ENCODE measurements around the gene GNAS-AS1.

Gene GNAS-AS1

GRCh38 chr20:58777657-58778056 is 73.0 kb downstream of the GNAS-AS1 start:
- TF ChIP-seq, protein P1, sequence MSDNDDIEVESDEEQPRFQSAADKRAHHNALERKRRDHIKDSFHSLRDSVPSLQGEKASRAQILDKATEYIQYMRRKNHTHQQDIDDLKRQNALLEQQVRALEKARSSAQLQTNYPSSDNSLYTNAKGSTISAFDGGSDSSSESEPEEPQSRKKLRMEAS (IDR thresholded peaks at IDR 0.05; ENCODE audit: low read depth, low read length) = no peak
- TF ChIP-seq, protein P2, sequence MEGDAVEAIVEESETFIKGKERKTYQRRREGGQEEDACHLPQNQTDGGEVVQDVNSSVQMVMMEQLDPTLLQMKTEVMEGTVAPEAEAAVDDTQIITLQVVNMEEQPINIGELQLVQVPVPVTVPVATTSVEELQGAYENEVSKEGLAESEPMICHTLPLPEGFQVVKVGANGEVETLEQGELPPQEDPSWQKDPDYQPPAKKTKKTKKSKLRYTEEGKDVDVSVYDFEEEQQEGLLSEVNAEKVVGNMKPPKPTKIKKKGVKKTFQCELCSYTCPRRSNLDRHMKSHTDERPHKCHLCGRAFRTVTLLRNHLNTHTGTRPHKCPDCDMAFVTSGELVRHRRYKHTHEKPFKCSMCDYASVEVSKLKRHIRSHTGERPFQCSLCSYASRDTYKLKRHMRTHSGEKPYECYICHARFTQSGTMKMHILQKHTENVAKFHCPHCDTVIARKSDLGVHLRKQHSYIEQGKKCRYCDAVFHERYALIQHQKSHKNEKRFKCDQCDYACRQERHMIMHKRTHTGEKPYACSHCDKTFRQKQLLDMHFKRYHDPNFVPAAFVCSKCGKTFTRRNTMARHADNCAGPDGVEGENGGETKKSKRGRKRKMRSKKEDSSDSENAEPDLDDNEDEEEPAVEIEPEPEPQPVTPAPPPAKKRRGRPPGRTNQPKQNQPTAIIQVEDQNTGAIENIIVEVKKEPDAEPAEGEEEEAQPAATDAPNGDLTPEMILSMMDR (IDR thresholded peaks at IDR 0.05; ENCODE audit: low read depth, low read length) = no peak
- no peak for TF ChIP-seq POLR2A (IDR thresholded peaks at IDR 0.05; ENCODE audit: extremely low read depth, insufficient read length)
- no peak for TF ChIP-seq MYC (IDR thresholded peaks at IDR 0.05; ENCODE audit: low read depth, low read length)
- no peak for DNase-seq (ENCODE audit: low read depth)
- no peak overlapping the region for H3K4me3 ChIP-seq (ENCODE audit: low read depth, low read length)

DNA sequence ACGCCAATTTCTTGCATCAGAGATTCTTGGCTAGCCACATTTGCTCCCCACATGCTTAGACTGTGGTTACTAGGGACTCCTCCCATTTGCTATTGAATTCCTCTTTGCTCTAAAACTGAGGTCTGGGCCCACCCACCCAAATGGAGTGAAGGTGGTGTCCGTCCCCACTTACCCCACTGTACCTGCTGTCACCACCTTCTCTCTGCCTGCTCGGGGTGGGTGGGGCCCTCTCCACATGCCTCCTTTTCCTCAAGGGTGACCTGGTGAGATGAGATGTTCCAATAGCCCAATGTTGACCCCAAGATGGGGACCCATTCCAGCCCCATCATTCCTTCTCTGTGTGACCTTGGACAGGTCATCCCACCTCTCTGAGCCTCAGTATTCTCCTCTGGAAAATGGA is 74.6 kb downstream of the GNAS-AS1 start:
- no peak for DNase-seq (ENCODE audit: low read depth)
- H3K4me3 ChIP-seq (ENCODE audit: low read depth, low read length) = no peak overlapping the region
- TF ChIP-seq, protein P1 (IDR thresholded peaks at IDR 0.05; ENCODE audit: low read depth, low read length) = no peak
- TF ChIP-seq POLR2A (IDR thresholded peaks at IDR 0.05; ENCODE audit: extremely low read depth, insufficient read length) = no peak
- TF ChIP-seq, protein P2 (IDR thresholded peaks at IDR 0.05; ENCODE audit: low read depth, low read length) = no peak

DNA sequence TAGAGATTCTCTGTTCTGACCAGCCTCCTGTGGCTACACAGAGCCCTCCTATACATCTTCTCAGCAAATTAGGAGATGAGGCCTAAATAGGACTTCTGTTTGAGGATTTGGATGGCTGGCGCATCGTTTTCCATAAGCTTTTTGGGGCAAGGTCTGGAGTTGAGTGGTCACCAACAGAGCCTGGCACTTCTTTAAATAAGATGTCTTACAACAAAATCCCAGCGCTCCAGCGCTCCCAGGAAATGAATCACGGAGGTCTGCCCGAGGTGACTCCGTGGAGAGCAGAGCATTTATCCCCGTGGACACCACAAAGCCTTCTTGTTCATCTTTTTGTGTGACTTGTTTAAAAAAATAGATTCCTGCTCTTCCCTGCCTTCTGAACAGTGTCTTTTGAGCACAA is 75.3 kb downstream of the GNAS-AS1 start:
- H3K4me3 ChIP-seq (ENCODE audit: low read depth, low read length) = no peak overlapping the region
- TF ChIP-seq, protein P2 (IDR thresholded peaks at IDR 0.05; ENCODE audit: low read depth, low read length) = no peak
- TF ChIP-seq, protein P1 (IDR thresholded peaks at IDR 0.05; ENCODE audit: low read depth, low read length) = no peak
- no peak for DNase-seq (ENCODE audit: low read depth)

GRCh38 chr20:58774667-58775263 is 75.9 kb downstream of the GNAS-AS1 start:
- no peak for DNase-seq (ENCODE audit: low read depth)
- TF ChIP-seq MYC (IDR thresholded peaks at IDR 0.05; ENCODE audit: low read depth, low read length) = no peak
- no peak for TF ChIP-seq POLR2A (IDR thresholded peaks at IDR 0.05; ENCODE audit: extremely low read depth, insufficient read length)
- TF ChIP-seq, protein P2 (IDR thresholded peaks at IDR 0.05; ENCODE audit: low read depth, low read length) = no peak
- TF ChIP-seq, protein P1 (IDR thresholded peaks at IDR 0.05; ENCODE audit: low read depth, low read length) = no peak
- H3K4me3 ChIP-seq (ENCODE audit: low read depth, low read length) = no peak overlapping the region

- H3K4me3 ChIP-seq (ENCODE audit: low read depth, low read length) = no peak overlapping the region
- no peak for DNase-seq (ENCODE audit: low read depth)
- TF ChIP-seq POLR2A (IDR thresholded peaks at IDR 0.05; ENCODE audit: extremely low read depth, insufficient read length) = no peak
- no peak for TF ChIP-seq MYC (IDR thresholded peaks at IDR 0.05; ENCODE audit: low read depth, low read length)
- TF ChIP-seq, protein P2 (IDR thresholded peaks at IDR 0.05; ENCODE audit: low read depth, low read length) = no peak
- TF ChIP-seq, protein P1 (IDR thresholded peaks at IDR 0.05; ENCODE audit: low read depth, low read length) = no peak
Measured at GRCh38 chr20:58774214-58774613, 76.5 kb downstream of the GNAS-AS1 start.

Measured in NB4 (cell line).